Measurements from ENCODE around the gene PAFAH1B1. TPM values are rescaled to one million over a fixed set of nuclear protein-coding genes. Genes with fewer than 3 reads are reported as not detected.
A peak's percentile ranks its signal among the peaks of the same experiment; 100 is the strongest.
"Not testable (repeated sequence)": the region's sequence is repeated elsewhere in the genome, so short reads cannot be mapped to it uniquely, and the experiment has no call there.

PAFAH1B1 gene
- total and polyA plus RNA-seq, 5 donors = 39.1 to 128 (median 104) TPM

DNA sequence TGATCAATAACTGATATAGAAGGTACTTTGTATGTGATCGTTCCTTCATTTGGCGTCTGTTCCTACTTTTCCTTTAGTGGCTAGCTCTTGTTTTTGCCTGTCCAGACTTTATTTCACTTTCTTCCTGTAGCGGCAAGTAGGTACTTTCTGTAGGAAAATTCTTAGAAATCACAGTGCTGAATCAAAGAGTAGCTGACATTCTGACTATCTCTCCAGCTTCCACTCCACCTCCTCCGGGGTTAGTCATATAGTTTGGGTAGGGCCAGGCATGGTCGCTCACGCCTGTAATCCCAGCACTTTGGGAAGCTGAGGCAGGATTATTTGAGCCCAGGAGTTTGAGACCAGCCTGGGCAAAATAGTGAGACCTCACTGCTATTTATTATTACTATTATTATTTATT, 29.9 kb upstream of the PAFAH1B1 start:
- Histone ChIP-seq H3K27me3 (ENCODE audit: control insufficient read depth, insufficient read depth) (no peaks in the 10 kb centered on the region), H3K4me3 (ENCODE audit: low read length) (no peak overlapping the region), H3K27ac (ENCODE audit: low read length) (no peak overlapping the region), H3K4me1 (ENCODE audit: control insufficient read depth, insufficient read depth, low read length) (no peaks in the 10 kb centered on the region), H3K9me3 (ENCODE audit: control insufficient read depth, low read length) (no peaks in the 10 kb centered on the region)
- 88% methylated on average over 6 of the region's 6 CpGs for WGBS
- ATAC-seq (no peak), DNase-seq (no peak)
- intact Hi-C loops (cut with DNase I) = no loop called here

DNA sequence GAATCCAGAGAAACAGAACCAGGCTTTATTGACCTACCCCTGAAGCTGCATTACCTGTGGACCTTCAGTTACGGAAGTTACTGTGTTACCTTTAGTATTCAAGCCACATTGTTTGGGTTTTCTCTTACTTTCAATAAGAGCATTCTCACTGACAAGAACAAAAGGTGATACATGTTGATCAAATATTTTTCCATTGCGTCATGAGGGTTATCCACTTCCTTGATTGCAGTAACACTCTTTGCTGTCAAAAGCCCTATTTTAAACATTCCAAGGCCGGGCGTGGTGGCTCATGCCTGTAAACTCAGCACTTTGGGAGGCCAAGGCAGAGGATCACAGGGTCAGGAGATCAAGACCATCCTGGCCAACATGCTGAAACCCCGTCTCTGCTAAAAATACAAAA, 28.6 kb upstream of the PAFAH1B1 start:
- Histone ChIP-seq H3K27ac (ENCODE audit: low read length) (no peak overlapping the region), H3K9me3 (ENCODE audit: control insufficient read depth, low read length) (no peaks in the 10 kb centered on the region), H3K27me3 (ENCODE audit: control insufficient read depth, insufficient read depth) (no peaks in the 10 kb centered on the region), H3K4me3 (ENCODE audit: low read length) (no peak overlapping the region), H3K4me1 (ENCODE audit: control insufficient read depth, insufficient read depth, low read length) (no peaks in the 10 kb centered on the region)
- intact Hi-C loops (cut with DNase I) = no loop called here
- no peak for DNase-seq
- no peak for ATAC-seq
- WGBS = 74% methylated on average over 5 of the region's 5 CpGs

DNA sequence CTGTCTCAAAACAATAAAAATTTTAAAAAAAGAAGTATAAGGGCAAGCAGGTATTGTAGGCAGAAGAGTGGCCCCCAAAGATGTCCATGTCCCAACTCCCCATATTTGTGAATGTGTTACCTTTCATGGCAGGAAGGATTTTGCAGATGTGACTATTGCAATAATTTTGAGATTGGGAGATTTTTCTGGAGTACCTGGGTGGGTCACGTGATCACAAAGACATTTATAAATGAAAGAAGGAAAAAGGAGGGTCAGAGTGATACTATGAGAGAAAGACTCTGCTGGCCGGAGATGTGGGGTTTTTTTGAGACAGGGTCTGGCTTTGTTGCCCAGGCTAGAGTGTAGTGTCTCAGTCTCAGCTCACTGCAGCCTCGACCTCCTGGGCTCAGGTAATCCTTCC, 27.4 kb upstream of the PAFAH1B1 start:
- no peak for DNase-seq
- Histone ChIP-seq H3K9me3 (ENCODE audit: control insufficient read depth, low read length) (no peaks in the 10 kb centered on the region), H3K4me3 (ENCODE audit: low read length) (no peak overlapping the region), H3K27ac (ENCODE audit: low read length) (no peak overlapping the region), H3K4me1 (ENCODE audit: control insufficient read depth, insufficient read depth, low read length) (no peaks in the 10 kb centered on the region), H3K27me3 (ENCODE audit: control insufficient read depth, insufficient read depth) (no peaks in the 10 kb centered on the region)
- ATAC-seq = no peak
- 87% methylated on average over 3 of the region's 3 CpGs for WGBS
- intact Hi-C loops (cut with DNase I) = no loop called here

DNA sequence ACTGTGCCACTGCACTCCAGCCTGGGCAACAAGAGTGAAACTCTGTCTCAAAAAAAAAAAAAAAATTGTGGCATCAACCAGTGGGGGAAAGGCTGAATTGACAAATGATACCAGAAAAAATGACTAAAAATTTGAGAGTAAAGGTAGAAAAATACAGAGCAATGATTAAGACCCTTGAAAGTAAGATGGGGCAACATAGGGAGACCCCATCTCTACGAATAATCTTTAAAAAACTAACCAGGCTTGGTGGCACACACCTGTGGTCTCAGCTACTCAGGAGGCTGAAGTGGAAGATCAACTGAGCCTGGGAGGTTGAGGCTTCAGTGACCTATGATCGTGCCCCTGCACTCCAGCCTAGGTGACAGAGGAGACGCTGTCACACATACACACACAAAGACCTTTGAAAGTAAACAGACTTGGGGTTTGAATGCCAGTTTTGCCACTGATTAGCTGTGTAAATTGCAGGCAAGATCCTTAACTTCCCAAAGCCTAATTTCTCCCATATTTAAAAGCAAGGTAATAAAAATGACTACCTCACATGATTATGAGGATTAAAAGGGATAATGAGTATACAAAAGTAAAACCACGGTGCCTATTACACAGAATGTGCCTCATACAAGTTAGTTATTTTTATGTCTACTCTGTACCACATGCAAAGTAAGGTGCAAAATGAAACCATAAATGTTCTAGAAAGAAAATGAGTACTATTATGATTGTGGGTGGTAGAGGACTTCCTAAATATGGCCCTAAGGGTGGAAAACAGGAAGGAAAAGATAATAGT, 21.7 kb upstream of the PAFAH1B1 start:
- H3K9me3 ChIP-seq (ENCODE audit: control insufficient read depth, low read length) = no peaks in the 10 kb centered on the region
- no peaks in the 10 kb centered on the region for H3K4me1 ChIP-seq (ENCODE audit: control insufficient read depth, insufficient read depth, low read length)
- H3K27ac ChIP-seq (ENCODE audit: low read length) = no peak overlapping the region
- DNase-seq (no peak), ATAC-seq (no peak)
- H3K27me3 ChIP-seq (ENCODE audit: control insufficient read depth, insufficient read depth) = no peaks in the 10 kb centered on the region
- 70% methylated on average over 4 of the region's 4 CpGs for WGBS
- intact Hi-C loops (cut with DNase I) = no loop called here
- H3K4me3 ChIP-seq (ENCODE audit: low read length) = no peak overlapping the region

DNA sequence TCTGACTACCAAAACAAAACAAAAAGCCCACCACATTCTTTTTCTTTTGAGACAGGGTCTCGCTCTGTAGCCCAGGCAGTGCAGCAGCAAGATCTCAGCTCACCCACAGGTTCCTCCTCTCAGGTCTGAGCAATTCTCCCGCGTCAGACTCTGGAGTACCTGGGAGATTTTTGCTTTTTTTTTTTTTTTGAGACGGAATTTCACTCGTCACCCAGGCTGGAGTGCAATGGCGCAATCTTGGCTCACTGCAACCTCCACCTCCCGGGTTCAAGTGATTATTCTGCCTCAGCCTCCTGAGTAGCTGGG, 21.2 kb upstream of the PAFAH1B1 start:
- H3K27ac ChIP-seq (ENCODE audit: low read length); ATAC-seq; H3K27me3 ChIP-seq (ENCODE audit: control insufficient read depth, insufficient read depth); H3K4me1 ChIP-seq (ENCODE audit: control insufficient read depth, insufficient read depth, low read length); DNase-seq; intact Hi-C loops (cut with DNase I); H3K9me3 ChIP-seq (ENCODE audit: control insufficient read depth, low read length); H3K4me3 ChIP-seq (ENCODE audit: low read length): not testable (repeated sequence)
- WGBS = 70% methylated on average over 7 of the region's 7 CpGs

DNA sequence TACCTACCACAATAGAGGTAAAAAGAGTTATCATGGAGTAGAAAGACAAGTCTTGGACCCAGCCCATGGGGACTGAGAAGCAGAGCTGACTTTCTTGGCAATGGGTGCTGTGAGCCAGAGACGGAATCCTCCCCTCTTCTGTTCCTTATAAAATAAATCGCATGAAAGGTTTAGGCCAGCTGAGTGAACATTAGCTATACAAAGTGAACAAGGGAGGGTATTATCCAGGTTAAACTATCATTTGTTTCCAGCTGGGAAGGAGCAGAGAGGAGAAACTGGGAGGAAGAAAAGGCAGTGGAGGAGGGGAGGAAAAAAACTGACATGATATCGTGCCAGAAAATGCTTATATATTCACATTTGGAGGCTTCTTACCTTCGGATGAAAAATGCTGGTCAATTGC, 13.3 kb upstream of the PAFAH1B1 start:
- intact Hi-C loops (cut with DNase I) = no loop called here
- no peak for DNase-seq
- Histone ChIP-seq H3K27ac (ENCODE audit: low read length) (no peak overlapping the region), H3K4me3 (ENCODE audit: low read length) (no peak overlapping the region), H3K27me3 (ENCODE audit: control insufficient read depth, insufficient read depth) (no peaks in the 10 kb centered on the region), H3K9me3 (ENCODE audit: control insufficient read depth, low read length) (no peaks in the 10 kb centered on the region), H3K4me1 (ENCODE audit: control insufficient read depth, insufficient read depth, low read length) (no peaks in the 10 kb centered on the region)
- ATAC-seq = no peak
- WGBS = 56% methylated on average over 4 of the region's 4 CpGs

DNA sequence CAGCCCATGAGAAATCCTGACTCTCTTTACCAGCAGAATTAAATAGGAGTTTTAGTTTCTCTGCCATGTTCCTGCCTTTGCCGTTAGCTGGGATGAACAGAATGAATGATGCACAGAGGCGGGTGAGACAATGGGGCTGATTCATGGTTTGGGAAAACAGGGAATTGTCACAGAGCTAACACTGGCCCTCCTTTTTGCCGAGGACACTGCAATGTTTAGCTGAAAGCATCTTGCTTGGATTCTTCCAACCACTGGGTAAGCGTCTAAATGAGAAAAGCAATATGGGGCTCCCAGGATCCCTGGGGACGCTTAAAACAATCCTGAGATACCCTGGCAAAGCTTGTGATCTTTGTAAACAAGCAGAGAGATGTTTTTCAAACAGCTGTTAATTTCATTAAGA, 12.8 kb upstream of the PAFAH1B1 start:
- ATAC-seq (no peak), DNase-seq (no peak)
- Histone ChIP-seq H3K27ac (ENCODE audit: low read length) (no peak overlapping the region), H3K4me1 (ENCODE audit: control insufficient read depth, insufficient read depth, low read length) (no peaks in the 10 kb centered on the region), H3K27me3 (ENCODE audit: control insufficient read depth, insufficient read depth) (no peaks in the 10 kb centered on the region), H3K4me3 (ENCODE audit: low read length) (no peak overlapping the region), H3K9me3 (ENCODE audit: control insufficient read depth, low read length) (no peaks in the 10 kb centered on the region)
- 49% methylated on average over 5 of the region's 5 CpGs for WGBS
- intact Hi-C loops (cut with DNase I) = no loop called here

DNA sequence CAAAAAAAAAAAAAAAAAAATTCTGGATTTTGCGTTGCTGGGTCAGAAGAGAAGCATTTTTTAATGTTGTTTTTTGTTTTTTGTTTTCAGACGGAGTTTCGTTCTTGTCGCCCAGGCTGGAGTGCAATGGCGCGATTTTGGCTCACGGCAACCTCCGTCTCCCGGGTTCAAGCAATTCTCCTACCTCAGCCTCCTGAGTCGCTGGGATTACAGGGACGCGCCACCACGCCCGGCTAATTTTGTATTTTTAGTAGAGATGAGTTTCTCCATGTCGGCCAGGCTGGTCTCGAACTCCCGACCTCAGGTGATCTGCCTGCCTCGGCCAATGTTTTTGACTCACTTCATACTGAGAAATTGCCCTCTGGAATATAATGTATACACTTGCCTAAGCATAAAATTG, 11.0 kb upstream of the PAFAH1B1 start:
- WGBS = 96% methylated on average over 18 of the region's 18 CpGs
- Histone ChIP-seq H3K4me1 (ENCODE audit: control insufficient read depth, insufficient read depth, low read length) (no peaks in the 10 kb centered on the region), H3K4me3 (ENCODE audit: low read length) (no peak overlapping the region), H3K27me3 (ENCODE audit: control insufficient read depth, insufficient read depth) (no peaks in the 10 kb centered on the region), H3K27ac (ENCODE audit: low read length) (no peak overlapping the region), H3K9me3 (ENCODE audit: control insufficient read depth, low read length) (no peaks in the 10 kb centered on the region)
- ATAC-seq = no peak
- DNase-seq = no peak
- intact Hi-C loops (cut with DNase I) = no loop called here

DNA sequence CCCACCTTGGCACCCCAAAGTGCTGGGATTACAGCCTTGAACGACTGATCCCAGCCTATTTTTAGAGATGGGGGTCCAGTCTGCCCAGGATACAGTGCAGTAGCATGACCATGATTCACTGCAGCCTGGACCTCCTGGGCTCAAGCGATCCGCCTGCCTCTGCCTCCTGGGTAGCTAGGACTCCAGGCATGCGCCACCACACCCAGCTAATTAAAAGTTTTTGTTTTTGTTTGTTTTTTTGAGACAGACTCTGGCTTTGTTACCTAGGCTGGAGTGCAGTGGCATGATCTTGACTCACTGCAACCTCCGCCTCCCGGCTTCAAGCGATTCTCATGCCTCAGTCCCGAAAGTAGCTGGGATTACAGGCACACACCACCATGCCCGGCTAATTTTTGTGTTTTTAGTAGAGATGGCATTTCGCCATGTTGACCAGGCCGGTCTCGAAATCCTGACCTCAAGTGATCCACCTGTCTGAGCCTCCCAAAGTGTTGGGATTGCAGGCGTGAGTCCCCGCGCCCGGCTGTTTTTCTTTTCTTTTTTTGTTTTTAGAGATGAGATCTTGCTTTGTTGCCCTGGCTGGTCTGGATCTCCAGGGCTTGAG, 2.3 kb upstream of the PAFAH1B1 start:
- ATAC-seq (no peak), DNase-seq (no peak)
- Histone ChIP-seq H3K27me3 (ENCODE audit: control insufficient read depth, insufficient read depth) (no peaks in the 10 kb centered on the region), H3K4me3 (ENCODE audit: low read length) (no peak overlapping the region), H3K27ac (ENCODE audit: low read length) (no peak overlapping the region), H3K4me1 (ENCODE audit: control insufficient read depth, insufficient read depth, low read length) (no peaks in the 10 kb centered on the region), H3K9me3 (ENCODE audit: control insufficient read depth, low read length) (no peaks in the 10 kb centered on the region)
- intact Hi-C loops (cut with DNase I) = loop anchor here in 2 of 4 donors (10.0 kb wide), 1 partner anchor 74 kb away; no protein-coding TSS in a partner anchor
- 95% methylated on average over 16 of the region's 16 CpGs for WGBS

DNA sequence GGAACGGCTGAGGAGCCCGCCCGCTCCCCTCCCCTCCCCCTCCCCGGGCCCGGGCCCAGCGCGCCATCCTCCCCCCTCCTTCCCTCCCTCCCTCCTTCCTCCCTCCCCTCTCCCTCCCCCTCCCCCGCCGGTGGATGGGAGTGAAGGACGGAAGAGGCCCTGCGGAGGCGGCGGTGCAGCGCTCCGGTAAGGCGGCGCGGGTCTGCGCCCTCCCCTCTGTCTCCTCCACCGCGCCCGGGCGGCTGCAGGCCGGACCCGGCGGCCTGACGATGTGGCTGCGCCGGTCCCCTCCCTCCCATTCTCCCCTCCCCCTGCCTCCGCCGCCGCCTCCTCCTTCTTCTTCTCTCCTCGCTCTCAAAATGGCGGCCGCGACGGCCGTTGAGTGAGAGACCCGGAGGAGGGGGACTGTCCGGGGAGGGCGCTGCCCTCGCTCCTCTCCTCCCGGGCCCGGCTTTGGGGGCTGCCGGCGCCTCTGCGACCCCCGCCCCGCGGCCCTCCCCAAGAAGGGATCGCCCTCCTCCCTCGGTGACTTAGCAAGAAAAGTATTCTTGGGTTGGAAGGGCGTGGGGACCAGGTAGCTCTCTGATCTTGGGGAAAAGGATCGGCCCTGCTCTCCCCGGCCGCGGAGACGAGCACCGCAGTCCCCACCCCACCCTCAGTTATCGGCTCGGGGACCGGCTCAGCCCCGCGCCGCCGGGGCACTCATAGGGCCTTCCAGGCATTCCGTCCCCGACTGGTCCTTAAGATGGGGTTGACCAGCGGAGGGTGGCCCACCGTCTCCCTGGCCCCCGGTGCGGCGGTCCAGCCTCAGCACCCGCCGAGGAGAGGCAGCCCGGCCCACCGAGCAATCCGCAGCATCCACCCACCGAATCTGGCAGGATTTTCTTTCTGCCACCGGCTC, 617 bp downstream of the PAFAH1B1 start:
- intact Hi-C loops (cut with DNase I) = loop anchor here in 2 of 4 donors (10.0 kb wide), 1 partner anchor 71 kb away; no protein-coding TSS in a partner anchor
- no peaks in the 10 kb centered on the region for H3K27me3 ChIP-seq (ENCODE audit: control insufficient read depth, insufficient read depth)
- peak overlapping the region; percentile 87 for H3K27ac ChIP-seq (ENCODE audit: low read length)
- under 1% methylated on average over 79 of the region's 80 CpGs for WGBS
- no peaks in the 10 kb centered on the region for H3K9me3 ChIP-seq (ENCODE audit: control insufficient read depth, low read length)
- DNase-seq (peak; percentile 85 to 93 (median 92)), ATAC-seq (peak; percentile 85 to 86)
- H3K4me1 ChIP-seq (ENCODE audit: control insufficient read depth, insufficient read depth, low read length) = no peaks in the 10 kb centered on the region
- H3K4me3 ChIP-seq (ENCODE audit: low read length) = peak overlapping the region; percentile 98
